Activated effector memory CD4-positive, alpha-beta T cell treated with Interleukin-2 at 50 U/mL for 16 hours (primary cell): Measurements from ENCODE around the gene ARHGDIB.

Source experiments
- DNase-seq: peaks from one replicate; pipeline ENCODE4 v3.0.0-alpha.2; 2020

ARHGDIB gene

GRCh38 chr12:14924541-14924940 lies 36.9 kb downstream of the ARHGDIB start:
- no peak for DNase-seq

GRCh38 chr12:14923944-14924343 lies 37.5 kb downstream of the ARHGDIB start:
- DNase-seq: no peak

- DNase-seq: no peak
Measured at GRCh38 chr12:14921218-14921617, 40.2 kb downstream of the ARHGDIB start.

DNA sequence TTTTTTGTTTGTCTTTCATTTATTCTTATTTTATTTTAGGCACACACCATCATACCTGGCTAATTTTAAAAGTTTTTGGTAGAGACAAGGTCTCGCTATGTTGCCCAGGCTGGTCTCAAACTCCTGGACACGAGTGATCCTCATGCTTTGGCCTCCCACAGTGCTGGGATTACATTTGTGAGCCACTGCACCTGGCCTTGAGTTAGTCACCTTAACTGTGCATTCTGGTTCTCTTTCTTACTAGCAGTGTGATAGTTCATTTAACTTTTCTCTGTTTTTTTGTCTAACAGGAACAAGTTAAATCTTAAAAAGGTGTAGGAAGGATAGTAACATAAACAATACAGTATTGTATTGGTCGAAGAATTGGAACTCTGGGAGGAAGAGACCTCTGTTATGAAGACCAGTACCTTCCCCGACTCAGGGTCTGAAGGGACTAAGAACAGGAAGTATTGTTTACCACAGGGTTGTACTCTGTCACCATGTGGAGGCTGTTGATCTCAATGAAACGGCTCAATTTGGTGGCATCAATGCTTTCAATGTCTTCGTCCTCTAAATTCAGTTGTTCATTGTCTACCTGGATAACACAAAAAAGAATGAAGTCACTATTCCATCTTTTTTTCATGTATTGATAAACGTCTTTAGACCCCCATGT lies 40.8 kb downstream of the ARHGDIB start:
- DNase-seq: no peak

GRCh38 chr12:14919455-14919854 lies 41.9 kb downstream of the ARHGDIB start:
- DNase-seq: no peak

DNA sequence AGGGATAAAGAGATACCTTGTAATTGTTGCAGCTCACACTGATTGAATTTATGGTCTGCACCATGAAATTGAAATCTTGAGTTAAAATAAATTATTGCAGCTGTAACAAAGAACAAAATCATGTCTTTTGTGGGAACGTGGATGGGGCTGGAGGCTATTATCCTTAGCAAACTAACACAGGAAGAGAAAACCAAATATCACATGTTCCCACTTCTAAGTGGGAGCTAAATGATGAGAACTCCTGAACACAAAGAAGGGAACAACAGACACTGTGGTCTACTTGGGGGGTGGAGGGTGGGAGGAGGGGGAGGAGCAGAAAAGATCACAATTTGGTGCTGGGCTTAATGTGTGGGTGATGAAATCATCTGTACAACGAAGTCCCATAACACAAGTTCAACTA lies 45.7 kb downstream of the ARHGDIB start:
- no peak for DNase-seq

GRCh38 chr12:14913381-14913781 lies 48.0 kb downstream of the ARHGDIB start:
- DNase-seq: no peak

GRCh38 chr12:14911131-14911530 lies 50.3 kb downstream of the ARHGDIB start:
- no peak for DNase-seq

DNA sequence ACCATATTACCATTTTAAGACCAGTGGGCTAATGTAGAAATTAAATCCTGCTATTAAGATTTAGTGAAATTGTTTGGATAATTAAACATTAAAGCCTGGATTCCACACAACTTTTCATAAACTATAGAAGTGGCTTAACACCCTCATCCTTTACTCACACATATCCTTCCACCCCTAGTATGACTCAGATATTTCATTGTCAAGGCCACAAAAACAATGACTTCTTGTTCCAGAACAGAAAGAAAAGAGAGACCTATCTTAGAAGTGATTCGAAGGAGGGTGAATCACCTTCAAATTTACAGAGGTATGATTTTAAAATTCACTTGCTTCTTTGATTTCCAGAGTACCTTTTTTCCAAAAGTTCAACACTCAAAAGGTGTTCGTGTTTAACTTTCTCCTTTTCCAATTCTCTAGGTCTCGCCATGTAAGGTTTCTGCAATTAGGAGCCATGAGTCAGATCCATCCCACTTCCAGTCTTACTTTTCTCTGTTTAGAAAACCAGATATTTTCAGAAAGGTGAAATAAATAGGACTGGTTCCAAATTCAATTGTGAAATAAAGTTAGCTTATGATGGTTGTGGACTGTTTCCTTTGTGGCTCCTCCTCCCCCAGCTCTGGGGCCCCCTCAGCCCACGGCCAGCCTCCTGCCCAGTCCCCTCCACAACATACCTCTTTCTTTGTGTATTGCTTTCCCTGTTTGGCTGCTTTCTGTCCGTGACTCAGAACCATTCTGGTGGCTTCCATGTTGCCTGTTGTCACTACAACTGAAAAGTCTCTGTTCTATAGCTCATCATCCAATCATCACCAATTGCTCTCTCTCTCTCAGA lies 51.1 kb downstream of the ARHGDIB start:
- DNase-seq: no peak

- no peak for DNase-seq
Measured at GRCh38 chr12:14907953-14908352, 53.4 kb downstream of the ARHGDIB start.

GRCh38 chr12:14906114-14906513 lies 55.3 kb downstream of the ARHGDIB start:
- no peak for DNase-seq

DNA sequence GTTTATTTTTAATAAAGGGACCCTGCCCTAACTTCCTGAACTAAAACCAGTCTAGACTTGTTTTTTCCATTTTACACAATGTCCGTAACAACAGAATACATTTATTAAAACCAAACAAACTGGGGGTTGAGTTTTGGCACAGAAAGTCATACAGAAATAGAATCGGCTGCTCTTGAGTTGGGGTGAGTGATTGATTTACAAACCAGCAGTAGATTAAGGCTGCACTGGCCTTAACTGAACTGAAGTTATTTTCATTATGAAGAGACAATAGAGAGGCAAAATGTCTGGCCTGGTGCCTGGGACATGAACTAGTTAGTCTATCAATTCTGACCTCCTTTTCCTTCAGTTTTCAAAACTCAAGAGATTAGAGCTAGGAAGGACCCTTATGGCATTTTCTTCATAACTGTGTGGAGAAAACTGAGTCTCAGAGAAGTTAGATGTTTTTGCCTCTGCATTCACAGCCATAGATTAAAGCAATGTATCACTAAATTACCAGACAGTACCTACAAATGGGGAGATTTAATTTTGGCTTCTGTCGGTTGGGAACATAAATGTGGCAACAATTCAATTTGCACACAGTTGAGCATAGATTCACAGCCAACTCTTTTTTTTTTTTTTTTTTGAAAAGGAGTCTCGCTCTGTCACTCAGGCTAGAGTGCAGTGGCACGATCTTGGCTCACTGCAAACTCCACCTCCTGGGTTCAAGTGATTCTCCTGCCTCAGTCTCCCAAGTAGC lies 56.0 kb downstream of the ARHGDIB start:
- no peak for DNase-seq

DNA sequence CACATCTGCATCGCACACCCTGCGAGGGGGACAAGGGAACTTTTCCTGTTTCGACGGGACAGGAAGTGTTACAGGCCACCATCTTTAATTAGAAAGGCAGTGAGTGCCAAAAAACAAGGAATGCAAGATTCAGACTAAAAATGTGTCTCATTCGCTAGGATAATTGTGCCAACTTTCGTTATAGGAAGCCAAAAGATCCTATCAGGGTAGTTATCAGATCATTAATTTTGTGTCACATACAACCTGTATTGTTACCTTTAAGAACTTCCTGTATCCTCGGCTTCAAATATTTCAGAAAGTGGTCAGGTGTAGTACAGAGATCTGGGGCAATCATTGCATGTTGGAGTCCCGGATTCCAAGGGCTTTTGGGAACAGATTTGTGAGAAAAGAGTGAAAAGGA lies 56.5 kb downstream of the ARHGDIB start:
- no peak for DNase-seq

DNA sequence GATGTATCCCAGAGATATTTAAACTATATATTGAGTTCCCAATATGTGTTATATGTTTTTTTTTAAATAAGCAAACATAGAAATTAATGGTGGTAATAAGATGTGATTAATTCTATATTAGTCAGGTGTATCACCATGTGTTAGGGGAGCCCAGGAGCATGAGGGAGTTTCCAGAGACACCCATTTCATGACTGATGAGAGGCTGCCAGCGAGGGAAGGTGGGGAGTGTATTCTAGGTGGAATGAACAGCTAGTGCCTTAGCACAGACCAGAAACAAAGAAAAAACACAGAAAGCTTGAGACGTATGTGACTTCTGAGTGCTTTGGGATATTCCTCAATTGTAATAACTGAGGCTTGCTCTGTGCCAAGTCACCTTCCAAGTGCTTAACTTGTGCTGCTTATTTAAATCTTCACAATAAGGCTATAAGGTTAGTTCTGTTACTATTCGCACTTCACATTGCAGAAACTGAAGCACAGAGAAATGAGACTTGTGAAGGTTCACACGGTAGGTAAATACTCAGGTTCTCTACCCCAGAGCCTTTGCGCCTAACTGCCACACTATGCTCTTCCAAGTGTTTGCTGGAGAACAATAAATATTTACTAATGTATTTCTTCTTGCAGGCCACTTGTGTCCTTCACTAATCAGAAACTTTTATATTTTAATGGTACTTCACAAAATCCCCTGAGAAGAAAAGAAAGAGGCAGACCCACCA lies 57.9 kb downstream of the ARHGDIB start:
- DNase-seq: no peak

DNA sequence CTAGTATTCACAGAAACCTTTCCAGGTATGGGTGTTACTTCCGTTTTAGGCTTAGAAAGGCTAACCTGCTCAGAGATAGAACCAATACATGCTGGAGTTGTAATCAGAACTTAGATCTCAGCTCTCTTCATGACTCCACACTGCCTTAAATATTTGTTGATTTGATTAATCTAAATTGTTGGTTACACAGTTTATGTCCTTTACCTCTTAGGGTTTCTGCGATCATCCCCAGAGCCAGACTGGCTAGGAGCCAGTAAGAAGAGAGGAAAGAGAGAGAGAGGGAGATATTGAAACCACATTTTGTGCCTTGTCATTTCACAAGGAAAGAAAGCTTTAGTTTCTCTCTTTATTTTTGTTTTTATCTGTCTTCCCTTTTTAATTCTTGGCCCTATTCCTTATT lies 58.9 kb downstream of the ARHGDIB start:
- DNase-seq: no peak

DNA sequence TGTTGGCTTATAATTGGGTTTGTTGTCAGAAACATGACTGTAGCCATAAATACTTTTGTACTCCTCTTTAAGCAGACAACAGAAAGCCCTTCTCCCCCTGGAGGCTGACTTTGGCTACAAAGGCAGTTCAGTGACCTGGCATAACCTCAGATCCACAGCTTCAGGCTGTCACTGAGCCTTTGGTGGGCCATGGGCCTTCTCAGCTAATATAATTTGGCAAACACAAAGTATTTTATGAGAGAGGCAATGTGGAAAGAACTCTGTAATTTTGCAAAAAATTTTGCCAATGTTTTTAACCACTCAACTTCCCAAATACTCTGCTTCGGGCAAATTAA lies 60.2 kb downstream of the ARHGDIB start:
- no peak for DNase-seq

DNA sequence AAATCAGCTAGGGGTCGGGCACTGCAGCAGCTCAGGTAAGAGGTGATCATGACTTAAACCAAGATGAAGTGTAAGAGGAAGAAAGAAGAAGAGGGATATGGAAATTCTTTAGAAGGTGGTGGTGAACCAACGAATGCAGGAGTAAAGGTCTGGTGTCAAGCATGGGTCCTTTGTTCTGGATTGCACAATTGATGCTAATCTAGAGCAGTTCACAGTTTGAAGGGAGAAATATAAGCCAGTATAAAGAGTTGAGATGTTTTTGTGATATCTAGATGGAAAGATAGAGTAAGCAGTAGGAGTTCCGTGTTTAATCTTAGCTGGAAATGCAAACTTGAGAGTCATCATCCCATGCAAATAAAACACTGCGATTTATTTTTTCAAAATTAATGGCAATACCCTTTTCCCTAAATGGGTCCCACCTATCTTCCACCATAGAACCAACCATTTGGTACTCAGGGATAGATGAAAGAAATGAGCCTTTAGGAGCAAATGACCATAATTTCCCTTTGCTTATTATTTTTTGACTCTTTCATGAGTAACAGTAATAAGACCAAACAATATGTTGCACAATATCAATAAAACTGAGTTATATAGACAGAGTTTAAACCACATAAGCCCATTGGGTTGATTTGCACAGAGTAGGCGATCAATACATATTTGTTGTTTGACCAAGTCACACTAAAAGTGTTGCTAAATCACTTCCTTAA lies 60.7 kb downstream of the ARHGDIB start:
- no peak for DNase-seq

DNA sequence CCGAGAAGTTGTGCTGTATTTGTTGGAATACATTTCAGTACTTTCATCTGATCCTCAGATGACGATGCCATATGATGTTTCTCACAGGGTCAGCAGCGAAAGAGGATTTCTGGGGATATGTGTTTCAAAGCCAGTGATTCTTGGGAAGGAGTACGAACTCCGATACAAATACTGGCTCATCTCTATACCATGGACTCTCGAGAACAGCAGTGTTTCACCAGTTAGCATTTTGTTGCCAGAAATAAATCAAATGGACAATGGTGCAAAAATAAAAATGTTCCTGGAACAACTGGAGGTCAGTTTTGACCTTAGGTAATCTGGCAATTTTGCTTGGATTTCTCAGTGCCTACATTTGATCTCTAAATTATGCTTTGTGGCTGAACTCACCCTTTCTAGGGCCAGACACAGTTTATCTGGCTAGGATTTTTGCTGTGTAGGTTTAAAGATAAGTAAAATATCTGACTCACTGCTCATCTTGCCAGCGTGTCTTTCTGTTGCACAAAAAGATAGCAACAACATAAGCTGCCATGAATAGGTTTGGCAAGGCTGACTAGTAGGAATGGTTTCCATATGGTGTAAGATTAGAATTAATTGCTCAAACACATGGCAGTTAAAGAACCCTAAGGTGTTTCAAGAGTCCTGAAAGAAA lies 64.8 kb downstream of the ARHGDIB start:
- no peak for DNase-seq

- DNase-seq: no peak
Measured at GRCh38 chr12:14893506-14894250, 67.7 kb downstream of the ARHGDIB start.

- DNase-seq: no peak
Measured at GRCh38 chr12:14892726-14893505, 68.5 kb downstream of the ARHGDIB start.
